ENCODE results near the gene ANKRD63.

ANKRD63 gene

GRCh38 chr15:40240619-40241221, 42.1 kb downstream of the ANKRD63 start:
- DNase-seq: no peak

- no peak for DNase-seq
Measured at GRCh38 chr15:40239693-40240618, 42.9 kb downstream of the ANKRD63 start.

- DNase-seq: no peak
Measured at GRCh38 chr15:40239404-40239692, 43.5 kb downstream of the ANKRD63 start.

GRCh38 chr15:40238532-40239403, 44.1 kb downstream of the ANKRD63 start, which contains the start of gene PAK6:
Gene PAK6, plus strand, starts transcription at chr15:40239063. Its CDS starts 25,723 bp downstream, at chr15:40264786.
- no peak for DNase-seq

- DNase-seq: no peak
Measured at GRCh38 chr15:40235201-40235885, 47.5 kb downstream of the ANKRD63 start.

- DNase-seq: no peak
Measured at GRCh38 chr15:40234783-40235182, 48.1 kb downstream of the ANKRD63 start.

GRCh38 chr15:40233727-40234577, 48.9 kb downstream of the ANKRD63 start:
- DNase-seq: no peak

GRCh38 chr15:40232625-40233070, 50.2 kb downstream of the ANKRD63 start:
- DNase-seq: no peak
